A204.1 (cell line): ENCODE measurements around the gene CRY2.

Source experiments
- FAIRE-seq: peaks from 2 replicates; lab custom pipeline; 2012; peaks lifted over from hg19 to GRCh38; lab: Jason Lieb, UNC

Gene CRY2

DNA sequence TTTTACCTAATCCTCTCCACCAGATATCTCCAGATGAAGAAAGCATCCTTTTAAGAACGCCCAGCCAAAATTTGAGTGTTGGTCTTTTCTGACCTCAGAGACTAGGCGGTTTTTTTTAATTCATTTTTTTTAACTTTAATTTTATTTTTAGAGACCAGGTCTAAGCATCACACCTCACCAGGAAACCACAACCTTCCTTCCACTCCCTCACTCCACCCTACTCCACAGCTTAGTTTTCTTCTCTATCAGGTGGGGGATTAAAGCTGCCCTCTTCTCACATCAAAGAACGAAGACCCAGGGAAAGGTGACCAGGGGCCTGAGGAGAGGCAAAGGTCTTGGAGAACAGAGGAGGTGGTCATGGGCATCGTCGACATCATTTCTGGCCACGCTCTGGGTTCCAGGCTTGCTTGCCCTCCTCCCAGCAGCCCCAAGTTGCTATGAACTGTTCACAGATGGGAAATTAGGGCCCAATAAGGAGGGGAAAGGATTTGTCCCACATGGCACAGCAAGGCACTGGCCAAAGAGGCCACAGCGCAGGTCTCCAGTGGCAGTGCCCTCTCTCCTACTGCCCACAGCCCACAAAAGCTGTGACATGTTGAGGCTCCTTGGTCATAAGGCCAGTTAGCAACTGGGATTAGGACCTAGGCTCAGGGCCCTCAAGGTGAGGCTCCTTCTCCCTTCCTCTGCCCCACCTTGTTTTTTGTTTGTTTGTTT is 71.8 kb downstream of the CRY2 start:
- no peak for FAIRE-seq

DNA sequence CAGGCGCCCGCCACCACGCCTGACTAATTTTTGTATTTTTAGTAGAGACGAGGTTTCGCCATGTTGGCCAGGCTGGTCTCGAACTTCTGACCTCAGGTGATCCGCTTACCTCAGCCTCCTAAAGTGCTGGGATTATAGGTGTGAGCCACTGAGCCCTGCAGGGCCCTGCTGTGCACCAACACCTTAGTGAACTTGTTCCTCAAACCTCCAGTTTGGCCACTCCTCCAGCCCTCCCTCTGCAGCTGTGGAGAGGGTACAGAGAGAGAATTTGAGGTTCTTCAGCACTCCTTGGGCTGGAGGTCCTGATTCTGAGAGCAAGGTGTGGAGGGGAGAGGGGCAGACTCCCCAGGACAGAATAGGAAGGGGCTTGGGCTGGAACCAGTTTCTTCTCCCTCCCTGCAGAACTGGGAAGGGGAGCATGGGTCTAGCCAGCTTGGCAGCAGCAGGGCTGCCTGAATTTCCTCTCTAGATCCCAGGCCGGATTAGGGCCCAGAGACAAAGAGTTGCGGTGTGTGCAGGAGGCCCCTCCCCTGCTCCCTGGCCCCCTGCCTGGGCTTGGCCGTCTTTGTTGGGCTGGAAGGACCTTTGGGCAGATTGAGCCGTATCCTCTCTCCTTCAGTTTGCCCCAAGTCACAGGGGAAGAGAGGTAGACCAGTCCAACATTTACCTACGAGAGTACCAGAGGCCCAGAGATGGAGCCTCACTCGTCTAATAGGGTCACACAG is 72.7 kb downstream of the CRY2 start:
- no peak for FAIRE-seq

DNA sequence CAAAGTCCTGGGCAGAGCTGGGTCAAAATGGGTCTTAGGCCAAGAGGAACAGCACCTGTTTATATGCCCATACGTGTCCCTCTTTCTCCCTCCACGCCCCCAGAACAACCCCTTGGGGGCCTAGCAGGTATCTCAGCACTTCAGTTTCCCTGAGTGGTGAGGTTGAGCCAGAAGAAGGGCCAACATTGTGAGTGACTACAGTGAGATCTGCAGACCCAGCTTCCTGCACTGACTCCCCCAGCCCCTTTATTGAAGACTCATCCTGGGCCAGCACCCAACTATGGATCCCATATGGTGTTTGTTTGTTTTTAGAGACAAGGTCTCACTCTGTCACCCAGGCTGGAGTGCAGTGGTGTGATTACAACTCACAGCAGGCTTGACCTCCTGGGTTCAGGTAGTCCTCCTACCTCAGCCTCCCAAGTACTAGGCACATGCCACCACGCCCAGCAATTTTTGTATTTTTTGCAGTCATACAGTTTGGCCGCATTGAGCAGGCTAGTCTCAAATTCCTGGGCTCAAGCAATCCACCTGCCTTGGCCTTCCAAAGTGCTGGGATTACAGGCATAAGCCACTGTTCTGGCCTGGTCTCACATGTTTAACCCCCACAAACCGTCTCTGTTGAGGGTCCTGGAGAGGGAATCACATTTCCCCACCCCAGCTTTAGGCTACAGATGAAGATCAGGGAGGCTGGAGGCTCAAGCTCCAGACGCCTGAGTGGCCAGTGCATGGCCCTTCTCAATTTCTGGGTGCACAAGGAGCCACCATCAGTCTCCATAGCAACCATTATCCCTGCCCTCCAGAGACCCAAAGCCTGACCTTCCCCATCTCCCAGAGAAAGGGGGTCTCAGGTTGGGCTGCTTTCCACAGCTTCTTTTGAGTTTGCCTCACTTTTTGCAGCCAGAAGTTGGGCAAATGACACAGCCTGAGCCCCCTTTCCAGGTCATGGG is 73.5 kb downstream of the CRY2 start:
- FAIRE-seq = no peak

DNA sequence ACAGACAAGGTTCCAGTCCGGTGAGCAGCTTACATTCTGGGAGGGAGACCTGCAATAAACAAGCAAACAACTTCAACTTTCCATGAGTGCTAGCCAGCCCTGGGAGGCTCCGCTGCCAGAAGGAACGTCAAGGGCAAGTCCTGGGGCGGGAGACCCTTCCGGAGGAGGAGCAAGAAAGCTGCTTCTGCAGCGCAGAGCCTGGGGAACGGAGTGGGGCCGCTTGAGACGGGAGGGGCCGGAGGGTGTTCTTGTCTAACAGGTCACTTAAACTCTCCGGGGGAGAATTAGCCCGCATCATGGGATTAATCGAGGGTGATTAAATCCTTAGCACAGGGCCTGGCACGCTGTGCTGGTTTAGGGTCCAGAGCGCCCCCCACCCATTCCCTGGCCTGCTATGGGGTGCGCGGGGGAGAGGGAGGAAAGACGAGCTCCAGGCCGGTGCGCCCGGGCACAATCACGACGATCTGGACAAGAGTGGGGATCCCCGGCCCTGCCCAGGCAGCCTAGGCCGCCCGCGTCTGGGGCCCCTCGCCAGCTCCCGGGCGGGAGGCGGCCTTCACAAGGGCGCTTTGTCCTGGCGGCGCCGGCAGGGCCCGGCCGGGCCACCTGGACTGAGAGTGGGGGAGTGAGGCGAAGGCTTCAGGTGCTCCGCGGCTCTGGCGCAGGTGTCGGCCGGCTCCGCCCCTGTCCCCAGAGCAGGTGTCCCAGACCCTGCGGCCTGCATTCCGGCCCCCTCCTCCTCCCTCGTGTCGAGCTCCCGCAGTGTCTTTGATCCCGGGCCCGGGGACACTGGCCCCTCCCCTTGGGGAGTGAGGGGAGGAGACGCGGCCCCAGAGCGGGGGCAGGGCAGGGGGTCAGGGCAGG is 74.5 kb downstream of the CRY2 start:
- FAIRE-seq = no peak

DNA sequence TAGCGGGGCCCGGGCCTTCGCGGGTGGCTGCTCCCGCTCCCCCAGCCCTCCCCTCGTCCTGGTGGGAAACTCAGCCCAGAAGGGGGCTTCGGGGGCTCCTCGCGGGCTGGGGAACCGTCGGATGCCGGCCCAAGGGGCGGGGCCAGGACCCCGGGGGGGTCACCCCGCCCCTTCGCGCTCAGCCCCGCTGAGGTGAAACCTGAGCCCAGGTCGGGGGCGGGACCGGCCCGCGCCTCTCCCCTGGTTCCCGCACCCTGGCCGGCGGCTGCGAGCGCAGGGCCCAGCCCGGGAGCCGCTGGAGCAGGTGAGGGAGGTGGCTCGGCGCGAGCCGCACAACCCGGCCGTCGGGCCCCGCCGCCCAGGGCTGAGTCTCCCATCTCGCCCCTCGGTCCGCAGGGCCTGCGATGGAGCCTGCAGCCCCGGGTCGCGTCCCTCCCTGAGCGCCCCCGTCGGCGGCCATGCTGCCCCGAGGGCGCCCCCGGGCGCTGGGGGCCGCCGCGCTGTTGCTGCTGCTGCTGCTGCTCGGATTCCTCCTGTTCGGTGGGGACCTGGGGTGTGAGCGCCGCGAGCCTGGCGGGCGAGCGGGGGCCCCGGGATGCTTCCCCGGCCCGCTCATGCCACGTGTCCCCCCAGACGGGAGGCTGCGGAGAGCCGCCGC is 75.3 kb downstream of the CRY2 start, which contains the start of gene LARGE2:
TSS of gene LARGE2 (plus strand) at position 232 of the 658 bp plus-strand sequence. CDS start at position 459, 227 bp downstream.
- no peak for FAIRE-seq

DNA sequence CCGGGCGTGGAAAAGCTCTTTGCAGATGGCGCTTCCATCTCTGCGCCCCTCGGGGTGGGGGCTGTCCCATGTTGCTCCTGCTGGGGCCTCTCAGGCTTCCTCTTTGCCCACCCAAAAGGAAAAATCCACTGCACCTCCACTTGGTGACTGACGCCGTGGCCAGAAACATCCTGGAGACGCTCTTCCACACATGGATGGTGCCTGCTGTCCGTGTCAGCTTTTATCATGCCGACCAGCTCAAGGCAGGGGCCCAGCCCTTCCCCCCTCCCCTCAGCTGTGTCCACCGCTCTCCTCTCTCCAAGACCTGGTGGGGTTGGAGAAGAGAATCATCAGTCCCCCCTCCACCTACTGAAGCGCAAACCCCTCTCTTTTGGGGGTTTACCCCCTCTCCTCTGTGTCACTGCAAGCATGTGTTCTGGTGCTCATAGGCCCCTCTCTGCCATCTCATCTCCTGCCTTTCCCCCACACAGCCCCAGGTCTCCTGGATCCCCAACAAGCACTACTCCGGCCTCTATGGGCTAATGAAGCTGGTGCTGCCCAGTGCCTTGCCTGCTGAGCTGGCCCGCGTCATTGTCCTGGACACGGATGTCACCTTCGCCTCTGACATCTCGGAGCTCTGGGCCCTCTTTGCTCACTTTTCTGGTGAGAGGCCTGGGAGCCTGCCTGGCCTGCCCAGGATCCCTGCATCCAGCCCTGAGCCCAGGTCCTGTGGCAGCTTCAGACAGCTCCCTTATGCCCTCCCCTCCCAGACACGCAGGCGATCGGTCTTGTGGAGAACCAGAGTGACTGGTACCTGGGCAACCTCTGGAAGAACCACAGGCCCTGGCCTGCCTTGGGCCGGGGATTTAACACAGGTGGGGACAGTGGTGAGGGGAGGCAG is 77.0 kb downstream of the CRY2 start:
- FAIRE-seq = no peak

DNA sequence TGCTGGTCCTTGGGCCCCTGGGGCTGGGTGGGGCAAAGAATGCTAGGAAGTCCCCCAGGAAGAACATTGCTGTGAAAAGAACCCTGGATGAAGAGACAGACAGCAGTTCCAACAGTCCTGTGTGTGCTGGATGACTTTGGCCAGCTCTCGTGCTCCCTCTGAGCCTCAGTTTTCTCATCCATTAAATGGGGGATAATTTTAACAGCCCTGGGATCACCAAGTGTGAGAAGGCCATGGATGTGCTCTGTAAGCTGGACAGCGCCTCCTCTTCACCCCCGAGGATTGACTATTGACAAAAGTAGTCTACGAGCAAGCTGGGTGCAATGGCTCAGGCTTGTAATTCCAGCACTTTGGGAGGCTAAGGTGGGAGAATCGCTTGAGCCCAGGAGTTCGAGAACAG is 77.7 kb downstream of the CRY2 start:
- no peak for FAIRE-seq

DNA sequence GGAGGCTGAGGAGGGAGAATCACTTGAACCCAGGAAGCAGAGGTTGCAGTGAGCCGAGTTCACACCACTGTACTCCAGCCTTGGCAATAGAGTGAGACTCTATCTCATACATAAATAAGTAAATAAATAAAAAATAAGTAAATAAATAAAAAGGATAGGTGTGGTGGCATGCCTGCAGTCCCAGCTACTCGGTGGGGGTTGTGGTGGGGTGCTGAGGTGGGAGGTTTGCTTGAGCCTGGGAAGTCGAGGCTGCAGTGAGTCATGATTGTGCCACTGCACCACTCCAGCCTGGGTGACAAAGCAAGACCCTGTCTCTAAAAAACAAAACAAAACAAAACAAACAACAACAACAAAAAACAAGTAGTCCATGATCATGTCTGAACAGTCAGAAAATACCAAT is 78.3 kb downstream of the CRY2 start:
- FAIRE-seq = no peak

DNA sequence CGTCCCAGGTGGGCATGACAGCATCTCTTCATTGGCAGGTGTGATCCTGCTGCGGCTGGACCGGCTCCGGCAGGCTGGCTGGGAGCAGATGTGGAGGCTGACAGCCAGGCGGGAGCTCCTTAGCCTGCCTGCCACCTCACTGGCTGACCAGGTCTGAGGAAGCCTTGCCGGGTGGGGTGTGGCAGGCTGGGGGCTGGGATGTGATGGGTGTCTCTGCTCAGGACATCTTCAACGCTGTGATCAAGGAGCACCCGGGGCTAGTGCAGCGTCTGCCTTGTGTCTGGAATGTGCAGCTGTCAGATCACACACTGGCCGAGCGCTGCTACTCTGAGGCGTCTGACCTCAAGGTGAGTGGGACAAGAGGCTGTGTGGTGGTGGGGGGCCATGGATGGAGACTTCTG is 78.7 kb downstream of the CRY2 start:
- FAIRE-seq = no peak

DNA sequence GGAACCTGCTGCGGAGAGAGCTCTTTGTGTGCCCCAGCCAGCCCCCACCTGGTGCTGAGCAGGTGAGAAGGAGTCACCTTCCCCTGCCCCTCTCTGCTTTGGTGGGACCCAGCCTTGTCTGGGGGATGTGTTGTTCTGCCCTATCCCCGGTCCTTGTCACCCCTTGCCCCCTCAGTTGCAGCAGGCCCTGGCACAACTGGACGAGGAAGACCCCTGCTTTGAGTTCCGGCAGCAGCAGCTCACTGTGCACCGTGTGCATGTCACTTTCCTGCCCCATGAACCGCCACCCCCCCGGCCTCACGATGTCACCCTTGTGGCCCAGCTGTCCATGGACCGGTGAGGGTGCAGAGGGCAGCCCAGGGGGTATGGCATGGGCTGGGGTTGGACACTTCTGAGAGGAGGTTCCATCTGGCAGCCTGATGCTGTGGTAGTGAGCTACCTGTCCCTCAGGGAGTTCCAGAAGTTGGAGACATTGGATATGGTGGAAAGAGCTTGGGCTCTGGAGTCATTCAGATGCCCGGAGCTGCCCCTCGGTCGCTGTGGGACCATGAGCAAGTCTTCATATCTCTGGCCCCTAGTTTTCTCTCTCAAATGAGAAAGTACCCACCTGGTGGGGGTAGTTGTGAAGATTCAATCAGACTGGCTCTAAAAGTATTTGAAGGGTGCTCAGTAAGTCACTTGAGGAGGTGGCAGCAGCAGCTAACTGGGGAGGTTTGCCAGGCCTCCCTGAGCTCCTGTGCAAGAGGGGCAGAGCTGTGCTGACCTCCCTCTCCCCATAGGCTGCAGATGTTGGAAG is 79.5 kb downstream of the CRY2 start:
- no peak for FAIRE-seq

DNA sequence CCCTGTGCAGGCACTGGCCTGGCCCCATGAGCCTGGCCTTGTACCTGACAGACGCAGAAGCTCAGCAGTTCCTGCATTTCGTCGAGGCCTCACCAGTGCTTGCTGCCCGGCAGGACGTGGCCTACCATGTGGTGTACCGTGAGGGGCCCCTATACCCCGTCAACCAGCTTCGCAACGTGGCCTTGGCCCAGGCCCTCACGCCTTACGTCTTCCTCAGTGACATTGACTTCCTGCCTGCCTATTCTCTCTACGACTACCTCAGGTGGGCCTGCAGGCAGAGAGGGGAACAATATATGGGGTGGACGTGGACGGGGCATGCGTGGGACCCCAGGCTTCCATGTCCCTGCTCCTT is 80.0 kb downstream of the CRY2 start:
- FAIRE-seq = no peak

DNA sequence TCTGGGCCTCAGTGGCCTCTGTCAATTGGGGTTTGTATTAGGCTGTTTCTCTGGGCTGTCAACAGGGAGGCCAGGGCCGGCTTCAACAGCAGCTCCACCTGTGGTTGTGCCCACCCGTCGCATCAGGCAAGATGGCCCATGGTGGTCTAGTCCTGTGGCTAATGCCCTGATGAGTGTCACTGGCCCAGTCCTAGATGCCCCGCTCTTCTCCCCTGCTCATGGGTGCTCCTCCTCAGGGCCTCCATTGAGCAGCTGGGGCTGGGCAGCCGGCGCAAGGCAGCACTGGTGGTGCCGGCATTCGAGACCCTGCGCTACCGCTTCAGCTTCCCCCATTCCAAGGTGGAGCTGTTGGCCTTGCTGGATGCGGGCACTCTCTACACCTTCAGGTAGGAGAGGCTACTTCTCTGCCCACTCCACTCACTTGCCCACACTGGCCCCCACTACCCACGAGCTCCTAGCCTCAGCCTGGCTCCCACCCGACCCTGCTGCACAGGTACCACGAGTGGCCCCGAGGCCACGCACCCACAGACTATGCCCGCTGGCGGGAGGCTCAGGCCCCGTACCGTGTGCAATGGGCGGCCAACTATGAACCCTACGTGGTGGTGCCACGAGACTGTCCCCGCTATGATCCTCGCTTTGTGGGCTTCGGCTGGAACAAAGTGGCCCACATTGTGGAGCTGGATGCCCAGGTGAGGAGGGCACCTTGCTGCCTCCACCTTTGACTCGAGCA is 80.6 kb downstream of the CRY2 start:
- no peak for FAIRE-seq

DNA sequence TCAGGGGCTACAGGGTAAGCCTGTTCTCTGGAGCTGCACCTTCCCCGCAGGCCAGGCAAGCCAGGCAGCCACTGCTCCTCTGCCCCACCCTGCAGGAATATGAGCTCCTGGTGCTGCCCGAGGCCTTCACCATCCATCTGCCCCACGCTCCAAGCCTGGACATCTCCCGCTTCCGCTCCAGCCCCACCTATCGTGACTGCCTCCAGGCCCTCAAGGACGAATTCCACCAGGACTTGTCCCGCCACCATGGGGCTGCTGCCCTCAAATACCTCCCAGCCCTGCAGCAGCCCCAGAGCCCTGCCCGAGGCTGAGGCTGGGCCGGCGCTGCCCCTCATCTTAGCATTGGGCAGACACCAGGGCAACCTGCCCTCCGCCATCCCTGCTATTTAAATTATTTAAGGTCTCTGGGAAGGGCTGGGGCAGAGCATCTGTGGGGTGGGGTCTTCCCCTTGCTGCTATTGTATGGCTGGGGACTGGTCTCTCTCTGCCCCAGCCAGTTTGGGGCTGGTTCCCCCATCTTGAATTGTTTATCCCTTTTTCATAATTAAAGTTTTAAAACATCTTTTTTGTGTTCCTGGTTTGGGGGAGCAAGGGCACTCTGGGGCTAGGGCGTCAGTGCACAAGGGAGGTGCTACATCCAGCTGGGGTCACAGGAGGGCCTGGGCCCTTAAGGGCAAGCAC is 81.4 kb downstream of the CRY2 start:
- FAIRE-seq = no peak

DNA sequence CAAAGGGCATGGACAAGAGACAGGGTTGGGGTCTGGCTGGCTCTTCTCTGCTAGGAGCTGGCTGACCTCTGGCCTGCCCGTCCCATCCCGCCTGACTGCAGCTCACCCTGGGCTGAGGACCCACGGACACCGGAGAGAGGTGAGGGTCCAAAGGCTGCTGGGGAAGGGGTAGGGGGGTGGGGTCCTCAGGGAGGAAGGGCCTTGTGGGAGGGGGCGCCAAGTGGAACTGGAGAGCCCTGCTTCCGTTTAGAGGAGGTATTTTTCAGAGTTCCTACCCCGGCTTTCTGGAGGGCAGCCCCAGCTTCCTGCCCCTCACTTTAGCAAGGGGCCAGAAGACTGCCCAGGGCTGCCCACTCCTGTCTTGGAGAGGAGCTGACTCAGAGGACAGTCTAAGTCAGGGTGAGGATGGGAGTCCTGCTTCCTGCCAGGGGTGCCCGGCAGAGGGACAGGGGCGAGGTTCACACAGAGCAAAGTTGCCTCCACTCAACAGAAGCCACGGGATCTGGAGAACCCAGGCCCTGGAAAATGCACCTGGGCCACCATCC is 82.3 kb downstream of the CRY2 start:
- no peak for FAIRE-seq

DNA sequence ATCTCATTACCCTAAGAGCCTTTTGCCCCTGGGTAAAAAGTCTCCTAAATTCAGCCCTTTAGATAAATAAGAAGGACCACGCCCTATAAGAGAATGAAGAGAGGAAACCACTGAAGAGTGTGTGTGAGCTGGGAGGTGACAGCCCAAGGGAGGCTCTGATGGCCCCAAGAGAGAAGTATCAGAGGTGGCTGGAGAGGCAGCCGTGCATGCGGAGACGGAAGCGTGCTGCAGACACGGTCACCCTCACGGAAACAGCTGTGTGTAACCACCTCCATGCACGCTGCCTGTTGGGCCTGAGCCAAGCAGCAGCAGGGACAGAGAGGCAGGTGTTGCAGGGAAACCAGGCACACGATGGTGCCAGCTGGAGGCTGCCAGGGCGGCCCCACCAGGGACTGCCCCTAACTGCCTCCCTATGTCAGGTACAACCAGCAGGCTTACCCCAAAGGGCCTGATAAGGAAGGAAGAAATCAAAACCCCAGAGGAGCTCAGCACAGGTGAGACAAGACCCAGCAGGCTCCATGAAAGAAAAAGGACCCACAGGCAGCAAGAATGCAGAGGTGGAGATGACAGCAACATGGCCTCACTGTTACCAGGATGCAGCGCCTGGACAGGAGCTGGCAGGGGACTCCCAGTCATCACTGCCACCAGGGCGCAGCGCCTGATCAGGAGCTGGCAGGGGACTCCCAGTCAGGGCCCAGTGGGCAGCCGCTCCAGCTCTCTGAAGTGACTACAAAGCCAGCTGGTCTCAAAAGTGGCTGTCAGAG is 82.9 kb downstream of the CRY2 start:
- no peak for FAIRE-seq

DNA sequence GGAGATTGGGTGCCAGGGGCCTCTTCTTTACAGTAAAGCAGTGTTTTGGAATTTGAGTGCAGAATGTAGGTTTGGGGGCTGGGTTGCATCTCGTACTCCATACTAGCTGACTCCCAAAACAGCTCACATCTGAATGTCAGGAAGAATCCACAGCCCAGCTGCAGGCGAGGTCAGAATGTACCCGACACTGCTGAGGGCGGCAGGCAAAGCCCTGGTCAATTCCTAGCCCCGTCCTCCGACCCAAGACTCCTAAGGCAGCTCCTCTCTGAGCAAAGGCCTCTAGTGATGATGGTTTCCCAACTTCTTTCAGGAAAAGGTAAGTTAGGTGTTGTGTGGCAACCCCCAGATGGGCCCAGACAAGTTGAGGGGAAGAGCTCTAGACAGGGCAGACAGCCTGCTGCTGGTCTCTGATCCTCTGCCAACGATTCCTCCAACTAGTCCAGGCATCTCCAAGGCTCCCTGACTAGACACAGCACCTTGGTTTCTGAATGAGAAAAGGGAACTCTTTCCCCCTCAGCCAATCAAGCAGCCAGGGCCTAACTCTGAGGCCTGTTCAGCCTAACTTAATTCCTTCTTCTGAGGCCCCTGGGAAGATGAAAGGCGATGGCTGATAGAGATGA is 83.8 kb downstream of the CRY2 start:
- FAIRE-seq = no peak

DNA sequence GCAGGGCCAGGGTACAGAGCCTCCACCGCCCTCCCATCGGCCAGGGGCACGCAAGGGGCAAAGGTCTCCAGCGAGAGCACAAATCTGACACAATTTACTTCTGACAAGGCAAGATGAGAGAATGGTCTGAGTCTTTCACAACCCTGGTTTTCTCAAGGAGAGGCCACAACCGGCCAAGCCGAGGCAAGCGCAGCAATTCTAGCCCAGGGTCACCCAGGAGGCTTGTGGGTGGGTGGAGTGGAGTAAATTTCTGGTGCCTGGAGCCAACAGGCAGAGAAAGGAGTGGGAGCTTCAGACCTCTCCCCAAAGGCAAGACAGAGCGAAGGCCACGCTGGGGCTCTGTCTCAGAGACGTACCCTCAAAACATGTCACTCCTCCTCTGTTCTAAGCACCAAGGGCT is 84.5 kb downstream of the CRY2 start:
- FAIRE-seq = no peak
